Kidney epithelial cell (primary cell): Measurements from ENCODE around the gene ABAT. TPM values are rescaled to one million over a fixed set of nuclear protein-coding genes. Genes with fewer than 3 reads are reported as not detected.

Source experiments
- DNase-seq: peaks from one replicate; pipeline ENCODE4 v3.0.0-alpha.2; 2010; ENCODE audit warnings: low read depth
- H3K27me3 ChIP-seq: 2 replicates; pipeline ENCODE4 v1.6.0; 2011; ENCODE audit warnings: low read length; ENCODE audit not compliant: control insufficient read depth, insufficient read depth
- H3K36me3 ChIP-seq: 2 replicates; pipeline ENCODE4 v1.5.1; 2011; ENCODE audit warnings: low read length; ENCODE audit not compliant: control insufficient read depth, insufficient read depth
- H3K4me3 ChIP-seq: 2 replicates; pipeline ENCODE4 v1.5.1; 2011; ENCODE audit warnings: low read depth, mild to moderate bottlenecking, control low read depth, low read length
- total RNA-seq: library from RNA; depleted of rRNA; stranded (reverse); fragments of >200 nt; gene quantifications from 2 replicates; pipeline ENCODE4 v1.2.3, GENCODE V29; 2015
- TF ChIP-seq, protein P1 (sequence below): IDR thresholded peaks from 2 replicates; pipeline ENCODE4 v1.5.1; 2011; ENCODE audit warnings: mild to moderate bottlenecking, moderate library complexity, low read length, control low read depth, inconsistent platforms; ENCODE audit not compliant: insufficient read depth, poor library complexity, severe bottlenecking

Gene ABAT
- total RNA-seq, 1 donor from 2014 or later, result 7.5 TPM

- DNase-seq, result no peak
- Histone ChIP-seq H3K4me3 (no peak overlapping the region), H3K36me3 (no peaks in the 10 kb centered on the region), H3K27me3 (no peaks in the 10 kb centered on the region)
- TF ChIP-seq, protein P1, sequence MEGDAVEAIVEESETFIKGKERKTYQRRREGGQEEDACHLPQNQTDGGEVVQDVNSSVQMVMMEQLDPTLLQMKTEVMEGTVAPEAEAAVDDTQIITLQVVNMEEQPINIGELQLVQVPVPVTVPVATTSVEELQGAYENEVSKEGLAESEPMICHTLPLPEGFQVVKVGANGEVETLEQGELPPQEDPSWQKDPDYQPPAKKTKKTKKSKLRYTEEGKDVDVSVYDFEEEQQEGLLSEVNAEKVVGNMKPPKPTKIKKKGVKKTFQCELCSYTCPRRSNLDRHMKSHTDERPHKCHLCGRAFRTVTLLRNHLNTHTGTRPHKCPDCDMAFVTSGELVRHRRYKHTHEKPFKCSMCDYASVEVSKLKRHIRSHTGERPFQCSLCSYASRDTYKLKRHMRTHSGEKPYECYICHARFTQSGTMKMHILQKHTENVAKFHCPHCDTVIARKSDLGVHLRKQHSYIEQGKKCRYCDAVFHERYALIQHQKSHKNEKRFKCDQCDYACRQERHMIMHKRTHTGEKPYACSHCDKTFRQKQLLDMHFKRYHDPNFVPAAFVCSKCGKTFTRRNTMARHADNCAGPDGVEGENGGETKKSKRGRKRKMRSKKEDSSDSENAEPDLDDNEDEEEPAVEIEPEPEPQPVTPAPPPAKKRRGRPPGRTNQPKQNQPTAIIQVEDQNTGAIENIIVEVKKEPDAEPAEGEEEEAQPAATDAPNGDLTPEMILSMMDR, result no peak
Measured at GRCh38 chr16:8675183-8676159, 1.1 kb downstream of the ABAT start.

- no peaks in the 10 kb centered on the region for H3K27me3 ChIP-seq
- no peak for DNase-seq
- H3K36me3 ChIP-seq, result no peaks in the 10 kb centered on the region
- TF ChIP-seq, protein P1, result no peak
- H3K4me3 ChIP-seq, result no peak overlapping the region
Measured at GRCh38 chr16:8676160-8676547, 1.7 kb downstream of the ABAT start.

GRCh38 chr16:8676737-8677375 lies 2.4 kb downstream of the ABAT start:
- Histone ChIP-seq H3K36me3 (no peaks in the 10 kb centered on the region), H3K27me3 (no peaks in the 10 kb centered on the region), H3K4me3 (no peak overlapping the region)
- DNase-seq, result no peak
- TF ChIP-seq, protein P1, result no peak

GRCh38 chr16:8677481-8677880 lies 3.1 kb downstream of the ABAT start:
- Histone ChIP-seq H3K4me3 (no peak overlapping the region), H3K36me3 (no peaks in the 10 kb centered on the region), H3K27me3 (no peaks in the 10 kb centered on the region)
- TF ChIP-seq, protein P1, result no peak
- DNase-seq, result no peak

- no peaks in the 10 kb centered on the region for H3K36me3 ChIP-seq
- no peak for DNase-seq
- H3K4me3 ChIP-seq, result no peak overlapping the region
- no peaks in the 10 kb centered on the region for H3K27me3 ChIP-seq
- TF ChIP-seq, protein P1, result no peak
Measured at GRCh38 chr16:8678068-8678927, 3.9 kb downstream of the ABAT start.
